GM11168 (cell line): ENCODE data around the gene TRIM37.
"Not testable (repeated sequence)": the region's sequence is repeated elsewhere in the genome, so short reads cannot be mapped to it uniquely, and the experiment has no call there.

Source experiments
- in situ Hi-C: fragments of 300-500 bp; cut with MboI; formaldehyde crosslinking; loops from one replicate; pipeline ENCODE4 v1.12.0; 2022; ENCODE audit warnings: low sequenced_read_pairs; ENCODE audit not compliant: unreplicated experiment

Gene TRIM37

GRCh38 chr17:58966208-58966607 lies 140.5 kb downstream of the TRIM37 start:
- in situ Hi-C loops, result no loop called here

GRCh38 chr17:58965221-58965620 lies 141.5 kb downstream of the TRIM37 start:
- in situ Hi-C loops, result no loop called here

DNA sequence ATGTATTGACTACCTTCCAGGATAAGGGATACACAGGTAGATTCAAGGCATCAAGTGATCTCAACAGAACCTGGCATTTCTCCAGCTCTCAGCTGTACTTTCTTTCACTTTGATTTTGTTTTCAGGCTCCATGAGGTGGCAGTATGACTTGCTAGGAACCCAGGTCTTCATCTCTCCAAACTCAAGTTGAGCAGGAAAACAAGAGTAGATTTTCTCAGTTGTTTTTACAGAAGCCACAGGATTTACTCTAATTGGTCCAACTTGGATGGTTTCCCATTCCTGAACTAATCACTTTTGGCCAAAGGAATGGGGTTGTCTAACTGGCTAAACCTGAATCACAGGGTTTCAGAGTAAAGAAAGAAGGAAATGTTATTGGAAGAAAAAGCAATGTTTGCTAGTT lies 146.6 kb downstream of the TRIM37 start:
- in situ Hi-C loops, result no loop called here

DNA sequence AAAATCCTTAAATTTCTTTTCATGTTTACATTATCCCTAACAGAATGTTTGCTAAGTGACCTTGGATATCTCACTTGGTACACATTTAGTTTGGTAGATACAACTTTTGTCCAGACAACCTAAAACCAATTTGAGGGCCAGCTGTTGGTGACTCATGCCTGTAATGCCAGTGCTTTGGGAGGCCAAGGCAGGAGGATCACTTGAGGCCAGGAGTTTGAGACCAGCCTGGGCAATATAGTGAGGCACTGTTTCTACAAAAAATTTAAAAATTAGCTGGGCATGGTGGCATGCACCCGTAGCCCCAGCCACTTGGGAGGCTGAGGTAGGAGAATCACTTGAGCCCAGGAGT lies 149.0 kb downstream of the TRIM37 start:
- in situ Hi-C loops, result not testable (repeated sequence)

GRCh38 chr17:58956997-58957724 lies 149.5 kb downstream of the TRIM37 start:
- in situ Hi-C loops, result no loop called here

DNA sequence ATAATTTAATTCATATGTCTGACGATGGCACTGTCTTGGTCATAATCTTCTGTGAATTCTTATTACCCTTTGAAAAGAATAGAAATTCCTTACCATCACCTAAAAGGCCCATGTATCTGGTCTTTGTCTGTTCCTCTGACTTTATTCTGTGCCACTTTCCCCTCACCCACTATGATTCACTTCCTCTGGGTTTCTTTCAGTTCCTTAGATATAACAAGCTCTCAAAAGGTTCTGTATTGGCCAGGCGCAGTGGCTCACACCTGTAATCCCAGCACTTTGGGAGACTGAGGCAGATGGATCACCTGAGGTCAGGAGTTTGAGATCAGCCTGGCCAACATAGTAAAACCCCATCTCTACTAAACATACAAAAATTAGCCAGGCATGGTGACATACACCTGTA lies 152.3 kb downstream of the TRIM37 start:
- in situ Hi-C loops, result not testable (repeated sequence)

DNA sequence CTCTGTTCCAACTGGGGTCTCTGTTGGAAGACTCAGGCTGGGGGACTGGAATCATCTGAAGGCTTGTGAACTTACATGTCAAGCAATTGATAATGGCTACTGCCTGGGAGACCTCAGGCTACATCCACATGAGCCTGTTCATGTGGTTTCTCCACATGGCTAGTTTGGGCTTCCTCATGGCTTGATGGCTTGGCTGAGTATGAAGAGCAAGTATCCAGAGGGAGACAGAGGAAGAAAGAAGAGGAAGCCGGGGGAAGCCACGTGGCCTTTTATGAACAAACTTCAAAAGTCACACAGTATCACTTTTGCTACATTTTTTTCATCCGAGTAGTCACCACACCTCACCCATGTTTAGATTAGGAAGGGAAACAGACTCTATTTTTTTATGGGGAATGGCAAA lies 158.9 kb downstream of the TRIM37 start:
- in situ Hi-C loops, result no loop called here

GRCh38 chr17:58947411-58947810 lies 159.3 kb downstream of the TRIM37 start:
- in situ Hi-C loops, result no loop called here

- in situ Hi-C loops, result no loop called here
Measured at GRCh38 chr17:58944166-58944565, 162.5 kb downstream of the TRIM37 start.

DNA sequence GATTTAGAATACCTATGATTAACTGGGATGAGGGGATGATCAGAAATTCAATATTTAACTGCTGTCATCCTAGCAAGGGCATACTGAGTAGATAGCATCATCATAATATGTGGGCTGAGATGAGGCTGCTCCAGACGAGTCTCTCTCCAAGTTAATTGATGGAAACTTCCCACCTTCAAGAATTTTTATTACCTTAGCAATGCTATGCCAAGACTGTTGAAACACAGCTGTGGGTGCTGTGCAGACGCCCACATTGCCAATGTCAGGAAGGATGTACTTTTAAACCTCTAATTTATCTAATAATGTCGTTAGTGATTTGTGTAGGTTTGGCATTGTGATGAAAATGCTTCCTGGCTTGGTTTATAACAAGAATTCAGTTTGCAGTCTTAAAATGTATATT lies 170.4 kb downstream of the TRIM37 start:
- in situ Hi-C loops, result no loop called here

- in situ Hi-C loops, result no loop called here
Measured at GRCh38 chr17:58932956-58933355, 173.7 kb downstream of the TRIM37 start.
